BLaER1 treated with 17β-estradiol and CSF1 and Interleukin-3, amounts not matched to agents 10 nM and 100 nM (cell line): ENCODE measurements around the gene KIF5B.
"Not testable (repeated sequence)": the region's sequence is repeated elsewhere in the genome, so short reads cannot be mapped to it uniquely, and the experiment has no call there.

ENCODE experiments used
- H3K27ac ChIP-seq, 11 experiments: shearing (Covaris generic); formaldehyde crosslinking; 2 replicates each; pipeline ENCODE4 v1.8.1; 2022
- H3K27me3 ChIP-seq, 11 experiments: shearing (Covaris generic); formaldehyde crosslinking; 2 replicates each; pipeline ENCODE4 v1.8.1; 2022
- H3K36me3 ChIP-seq, 11 experiments: shearing (Covaris generic); formaldehyde crosslinking; 2 replicates each; pipeline ENCODE4 v1.8.1; 2022
- H3K4me1 ChIP-seq, 10 experiments: shearing (Covaris generic); formaldehyde crosslinking; 2 replicates each; pipeline ENCODE4 v1.8.1; 2022
- H3K4me2 ChIP-seq, 11 experiments: shearing (Covaris generic); formaldehyde crosslinking; 2 replicates each; pipeline ENCODE4 v1.8.1; 2022
- H3K4me3 ChIP-seq, 10 experiments: shearing (Covaris generic); formaldehyde crosslinking; 2 replicates each; pipeline ENCODE4 v1.8.1; 2022
- H3K9ac ChIP-seq, 11 experiments: shearing (Covaris generic); formaldehyde crosslinking; 2 replicates each; pipeline ENCODE4 v1.8.1; 2022
- H3K9me3 ChIP-seq, 11 experiments: shearing (Covaris generic); formaldehyde crosslinking; replicated peaks in 1 of 11; 2 replicates each; pipeline ENCODE4 v1.8.1; 2022
- H4K20me1 ChIP-seq, 11 experiments: shearing (Covaris generic); formaldehyde crosslinking; 2 replicates each; pipeline ENCODE4 v1.8.1; 2022
- Cebpa-rat ChIP-seq, 11 experiments: shearing (Covaris generic); IDR thresholded peaks; 2 replicates each; pipeline ENCODE4 v1.8.1; 2022

Gene KIF5B

GRCh38 chr10:32050177-32050576 lies 6.0 kb downstream of the KIF5B start:
- no peak overlapping the region for H3K4me3 ChIP-seq
- H3K36me3 ChIP-seq: peaks cover 46 to 79% (median 59%) of the 10 kb centered on the region in 11 experiments
- no peak for TF ChIP-seq Cebpa-rat (IDR thresholded peaks at IDR 0.05)
- peak overlapping the region in 10 of 11 experiments; percentile 1 to 84 (median 30); a peak in 17 of 22 replicates for H3K4me2 ChIP-seq
- H3K9me3 ChIP-seq: no peaks in the 10 kb centered on the region
- H3K9ac ChIP-seq: no peak overlapping the region
- H4K20me1 ChIP-seq: peaks cover 98 to 100% (median 100%) of the 10 kb centered on the region in 11 experiments
- H3K27ac ChIP-seq: no peak overlapping the region
- H3K4me1 ChIP-seq: peaks cover 25 to 76% (median 43%) of the 10 kb centered on the region in 10 experiments
- no peaks in the 10 kb centered on the region for H3K27me3 ChIP-seq

- no peaks in the 10 kb centered on the region for H3K9me3 ChIP-seq
- TF ChIP-seq Cebpa-rat (IDR thresholded peaks at IDR 0.05): no peak
- peaks cover 98 to 100% (median 100%) of the 10 kb centered on the region in 11 experiments for H4K20me1 ChIP-seq
- no peaks in the 10 kb centered on the region for H3K27me3 ChIP-seq
- no peak overlapping the region for H3K27ac ChIP-seq
- H3K4me2 ChIP-seq: peak overlapping the region in 2 of 11 experiments; percentile 39 to 84; a peak in 4 of 22 replicates
- peaks cover 56 to 89% (median 68%) of the 10 kb centered on the region in 11 experiments for H3K36me3 ChIP-seq
- no peak overlapping the region for H3K9ac ChIP-seq
- H3K4me3 ChIP-seq: no peak overlapping the region
- peaks cover 22 to 74% (median 40%) of the 10 kb centered on the region in 10 experiments for H3K4me1 ChIP-seq
Observed at GRCh38 chr10:32049113-32049512, 7.1 kb downstream of the KIF5B start.

DNA sequence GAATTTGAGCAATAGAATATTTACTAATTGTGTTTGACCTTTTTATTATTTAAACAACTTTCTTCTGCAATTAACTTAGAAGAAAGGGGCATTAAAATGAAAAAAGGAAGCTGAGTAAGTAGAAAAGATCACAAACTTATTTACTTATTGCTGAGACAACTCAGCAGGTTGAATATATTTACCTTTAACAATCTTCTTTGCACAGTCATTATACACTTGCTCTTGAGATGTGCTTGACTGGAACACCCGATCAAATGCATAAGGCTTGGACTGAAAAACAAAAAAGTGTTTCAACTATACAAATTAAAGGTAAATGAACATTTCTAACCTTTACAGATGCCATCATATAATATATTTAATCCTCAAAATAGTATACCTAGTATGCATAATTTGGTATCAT lies 7.9 kb downstream of the KIF5B start:
- no peak overlapping the region for H3K9ac ChIP-seq
- H3K4me3 ChIP-seq: no peak overlapping the region
- peaks cover 65 to 93% (median 74%) of the 10 kb centered on the region in 11 experiments for H3K36me3 ChIP-seq
- H3K4me2 ChIP-seq: no peak overlapping the region; a peak in 1 of 22 replicates
- H3K27me3 ChIP-seq: no peaks in the 10 kb centered on the region
- H3K27ac ChIP-seq: no peak overlapping the region
- no peak for TF ChIP-seq Cebpa-rat (IDR thresholded peaks at IDR 0.05)
- H3K9me3 ChIP-seq: no peaks in the 10 kb centered on the region
- peaks cover 17 to 67% (median 32%) of the 10 kb centered on the region in 10 experiments for H3K4me1 ChIP-seq
- H4K20me1 ChIP-seq: peaks cover 98 to 100% (median 100%) of the 10 kb centered on the region in 11 experiments

- Histone ChIP-seq H3K4me1 (peaks cover 16 to 67% (median 28%) of the 10 kb centered on the region in 10 experiments), H3K9me3 (no peaks in the 10 kb centered on the region), H3K36me3 (peaks cover 69 to 93% (median 78%) of the 10 kb centered on the region in 11 experiments), H3K9ac (no peak overlapping the region), H3K4me2 (no peak overlapping the region), H3K27ac (no peak overlapping the region), H4K20me1 (peaks cover 98 to 100% (median 100%) of the 10 kb centered on the region in 11 experiments), H3K4me3 (no peak overlapping the region), H3K27me3 (no peaks in the 10 kb centered on the region)
- no peak for TF ChIP-seq Cebpa-rat (IDR thresholded peaks at IDR 0.05)
Observed at GRCh38 chr10:32047881-32048280, 8.3 kb downstream of the KIF5B start.

- TF ChIP-seq Cebpa-rat (IDR thresholded peaks at IDR 0.05): no peak
Observed at GRCh38 chr10:32046151-32046550, 10.1 kb downstream of the KIF5B start.

GRCh38 chr10:32042730-32043129 lies 13.5 kb downstream of the KIF5B start:
- H3K4me3 ChIP-seq, H3K27ac ChIP-seq, H3K4me2 ChIP-seq, H3K9ac ChIP-seq, H3K9me3 ChIP-seq, H3K27me3 ChIP-seq: not testable (repeated sequence)
- H3K4me1 ChIP-seq: peaks cover 8 to 51% (median 24%) of the 10 kb centered on the region in 10 experiments; a peak in 19 of 20 replicates
- peaks cover 83 to 100% (median 97%) of the 10 kb centered on the region in 11 experiments for H4K20me1 ChIP-seq
- peaks cover 77 to 98% (median 89%) of the 10 kb centered on the region in 11 experiments for H3K36me3 ChIP-seq

More at GRCh38 chr10:32046151-32046550, 10.1 kb downstream of the KIF5B start:
- Histone ChIP-seq H3K36me3 (peaks cover 69 to 99% (median 92%) of the 10 kb centered on the region in 11 experiments), H3K27me3 (no peaks in the 10 kb centered on the region), H3K9me3 (no peaks in the 10 kb centered on the region), H3K27ac (no peak overlapping the region), H3K9ac (no peak overlapping the region), H4K20me1 (peaks cover 98 to 100% (median 100%) of the 10 kb centered on the region in 11 experiments), H3K4me1 (peaks cover 8 to 66% (median 17%) of the 10 kb centered on the region in 10 experiments; a peak in 18 of 20 replicates), H3K4me2 (peak overlapping the region in 1 of 11 experiments; percentile 38; a peak in 1 of 22 replicates), H3K4me3 (no peak overlapping the region)

DNA sequence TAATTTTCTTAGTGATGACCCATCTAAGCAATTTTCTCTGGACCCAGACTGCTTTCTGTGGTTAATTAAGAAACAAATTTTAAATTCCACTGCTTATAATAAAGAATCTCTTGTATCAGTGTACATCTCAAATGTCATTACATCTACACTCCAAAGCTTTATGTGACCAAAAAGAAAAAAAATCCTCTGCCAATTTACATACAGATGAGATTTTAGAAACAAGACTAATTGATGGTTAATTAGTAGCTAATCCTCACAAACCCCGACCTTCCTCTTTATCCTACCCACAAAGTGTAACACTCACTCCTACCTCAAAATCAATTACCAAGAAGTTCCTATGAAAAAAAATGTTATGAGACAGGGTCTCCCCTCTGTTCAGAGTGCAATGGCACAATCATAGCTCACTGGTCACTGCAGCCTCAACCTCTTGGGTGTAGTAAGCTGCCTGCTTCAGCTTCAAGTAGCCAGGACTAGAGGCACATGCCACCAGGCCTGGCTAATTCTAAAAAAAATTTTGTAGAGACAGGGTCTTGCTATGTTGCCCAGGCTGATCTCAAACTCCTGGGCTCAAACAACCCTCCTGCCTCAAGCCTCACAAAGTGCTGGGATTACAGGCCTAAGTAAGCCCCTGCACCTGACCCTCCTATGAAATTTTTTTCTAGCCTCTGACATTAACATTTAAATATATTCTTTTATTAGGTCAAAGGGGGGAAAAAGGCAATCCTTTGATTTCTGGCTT lies 14.8 kb downstream of the KIF5B start:
- Histone ChIP-seq H3K27ac (no peak overlapping the region), H3K36me3 (peaks cover 77 to 98% (median 89%) of the 10 kb centered on the region in 11 experiments), H3K4me1 (peaks cover 8 to 48% (median 24%) of the 10 kb centered on the region in 10 experiments; a peak in 19 of 20 replicates), H4K20me1 (peaks cover 71 to 100% (median 91%) of the 10 kb centered on the region in 11 experiments), H3K4me3 (no peak overlapping the region), H3K9me3 (no peaks in the 10 kb centered on the region), H3K27me3 (no peaks in the 10 kb centered on the region), H3K9ac (0 out of 22 replicates have a peak overlapping the region, but pooled peaks of 1 of the 11 experiments have one; percentile 7), H3K4me2 (peak overlapping the region in 2 of 11 experiments; percentile 11 to 28; a peak in 1 of 22 replicates)
- no peak for TF ChIP-seq Cebpa-rat (IDR thresholded peaks at IDR 0.05)

DNA sequence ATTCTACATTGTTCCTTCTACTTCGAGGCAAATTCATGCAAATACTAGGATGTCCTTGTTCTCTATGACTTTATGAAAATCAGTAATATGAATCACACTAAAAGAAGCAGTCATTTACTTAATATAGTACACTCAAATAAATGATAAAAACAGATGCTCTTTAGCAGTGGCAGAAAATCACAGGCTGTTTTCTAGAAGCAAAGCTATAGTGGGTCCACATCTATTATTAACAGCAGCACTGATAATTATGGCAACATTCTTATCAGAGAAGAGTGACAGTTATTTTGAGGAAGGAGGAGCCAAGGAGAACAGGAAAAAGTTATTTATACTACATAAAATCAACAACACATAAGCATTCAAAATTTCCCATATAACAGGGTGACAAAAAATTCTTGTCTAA lies 16.5 kb downstream of the KIF5B start:
- peaks cover 8 to 45% (median 24%) of the 10 kb centered on the region in 10 experiments; a peak in 19 of 20 replicates for H3K4me1 ChIP-seq
- no peak overlapping the region for H3K27ac ChIP-seq
- no peak overlapping the region for H3K9ac ChIP-seq
- H3K27me3 ChIP-seq: no peaks in the 10 kb centered on the region
- no peaks in the 10 kb centered on the region for H3K9me3 ChIP-seq
- no peak for TF ChIP-seq Cebpa-rat (IDR thresholded peaks at IDR 0.05)
- H3K4me2 ChIP-seq: peak overlapping the region in 6 of 11 experiments; percentile 8 to 56 (median 42); a peak in 8 of 22 replicates
- H3K4me3 ChIP-seq: no peak overlapping the region
- peaks cover 55 to 100% (median 78%) of the 10 kb centered on the region in 11 experiments for H4K20me1 ChIP-seq
- peaks cover 77 to 98% (median 89%) of the 10 kb centered on the region in 11 experiments for H3K36me3 ChIP-seq

DNA sequence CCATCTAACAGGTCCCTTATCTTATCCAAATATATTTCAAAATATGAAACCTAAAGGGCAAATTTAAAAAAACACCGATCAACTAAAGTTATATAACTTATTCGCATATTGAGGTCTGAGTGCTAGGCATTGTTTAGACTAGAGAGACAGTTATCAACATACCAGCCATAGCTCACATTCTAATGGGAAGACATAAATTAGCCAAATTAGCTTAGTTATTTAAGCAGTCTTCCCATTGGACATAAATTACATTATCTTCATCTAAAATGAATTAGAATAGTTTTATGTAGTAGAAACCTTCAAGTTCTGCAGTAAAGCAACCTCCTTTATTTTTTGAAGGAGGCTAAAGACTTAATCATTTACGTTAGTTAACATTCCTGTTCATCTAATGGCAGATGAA lies 17.4 kb downstream of the KIF5B start:
- TF ChIP-seq Cebpa-rat (IDR thresholded peaks at IDR 0.05): no peak
- Histone ChIP-seq H3K4me1 (peaks cover 8 to 38% (median 24%) of the 10 kb centered on the region in 10 experiments; a peak in 19 of 20 replicates), H3K4me3 (no peak overlapping the region), H3K27ac (no peak overlapping the region), H3K36me3 (peaks cover 77 to 98% (median 89%) of the 10 kb centered on the region in 11 experiments), H3K9ac (no peak overlapping the region), H3K27me3 (no peaks in the 10 kb centered on the region), H4K20me1 (peaks cover 45 to 100% (median 68%) of the 10 kb centered on the region in 11 experiments), H3K9me3 (no peaks in the 10 kb centered on the region), H3K4me2 (no peak overlapping the region)
